ENCODE measurements around the gene EML1. TPM values are rescaled to one million over a fixed set of nuclear protein-coding genes. Genes with fewer than 3 reads are reported as not detected.
A peak's percentile ranks its signal among the peaks of the same experiment; 100 is the strongest.

The EML1 gene
- total and polyA plus RNA-seq, 2 experiments from 2014 or later: 22.9 to 31.9 TPM

DNA sequence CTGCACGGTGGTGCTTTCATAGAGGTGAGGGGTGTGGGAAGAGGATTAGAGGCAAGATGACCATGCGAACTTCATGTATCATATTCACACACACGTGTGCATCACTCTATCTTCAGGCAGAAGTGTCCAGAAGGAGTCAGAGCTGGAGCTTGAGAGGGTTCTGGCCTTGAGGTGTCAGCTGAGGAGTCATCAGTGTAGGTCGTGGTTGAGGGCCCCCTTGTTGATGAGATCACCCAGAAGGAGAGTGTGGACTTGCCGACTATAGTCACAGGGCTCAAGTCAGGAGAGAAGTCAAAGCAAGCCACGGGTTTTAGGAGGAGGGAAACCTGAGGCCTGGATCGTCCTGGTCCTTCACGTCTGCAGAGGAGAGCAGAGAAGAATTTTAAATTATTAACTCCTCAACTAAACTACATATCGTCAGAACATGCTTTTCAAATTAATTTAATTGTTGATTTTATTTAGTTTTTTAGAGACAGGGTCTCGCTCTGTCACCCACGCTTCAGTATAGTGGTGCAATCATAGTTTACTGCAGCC lies 25.4 kb downstream of the EML1 start:
- H3K27ac ChIP-seq: no peak overlapping the region
- WGBS (ENCODE audit: low lambda C conversion rate, missing lambda C conversion rate): 83% methylated on average over 11 of the region's 11 CpGs
- TF ChIP-seq EZH2phosphoT487 (IDR thresholded peaks at IDR 0.05; ENCODE audit: low read depth, severe bottlenecking, unreplicated experiment) (no peak), EZH2 (IDR thresholded peaks at IDR 0.05; ENCODE audit: borderline replicate concordance) (no peak)
- TF ChIP-seq, protein P1, sequence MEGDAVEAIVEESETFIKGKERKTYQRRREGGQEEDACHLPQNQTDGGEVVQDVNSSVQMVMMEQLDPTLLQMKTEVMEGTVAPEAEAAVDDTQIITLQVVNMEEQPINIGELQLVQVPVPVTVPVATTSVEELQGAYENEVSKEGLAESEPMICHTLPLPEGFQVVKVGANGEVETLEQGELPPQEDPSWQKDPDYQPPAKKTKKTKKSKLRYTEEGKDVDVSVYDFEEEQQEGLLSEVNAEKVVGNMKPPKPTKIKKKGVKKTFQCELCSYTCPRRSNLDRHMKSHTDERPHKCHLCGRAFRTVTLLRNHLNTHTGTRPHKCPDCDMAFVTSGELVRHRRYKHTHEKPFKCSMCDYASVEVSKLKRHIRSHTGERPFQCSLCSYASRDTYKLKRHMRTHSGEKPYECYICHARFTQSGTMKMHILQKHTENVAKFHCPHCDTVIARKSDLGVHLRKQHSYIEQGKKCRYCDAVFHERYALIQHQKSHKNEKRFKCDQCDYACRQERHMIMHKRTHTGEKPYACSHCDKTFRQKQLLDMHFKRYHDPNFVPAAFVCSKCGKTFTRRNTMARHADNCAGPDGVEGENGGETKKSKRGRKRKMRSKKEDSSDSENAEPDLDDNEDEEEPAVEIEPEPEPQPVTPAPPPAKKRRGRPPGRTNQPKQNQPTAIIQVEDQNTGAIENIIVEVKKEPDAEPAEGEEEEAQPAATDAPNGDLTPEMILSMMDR (IDR thresholded peaks at IDR 0.05; ENCODE audit: poor library complexity): no peak

GRCh38 chr14:99819514-99819913 lies 26.3 kb downstream of the EML1 start:
- Histone ChIP-seq H3K4me2 (peak overlapping the region; percentile 44), H3K36me3 (replicated peaks; ENCODE audit: insufficient read depth, low read depth) (no peaks in the 10 kb centered on the region), H2AFZ (no peak overlapping the region), H3K4me3 (no peak overlapping the region), H4K20me1 (ENCODE audit: insufficient read depth, poor library complexity, severe bottlenecking) (no peaks in the 10 kb centered on the region), H3K4me1 (ENCODE audit: insufficient read depth) (peaks cover 14% of the 10 kb centered on the region), H3K9me2 (replicated peaks; ENCODE audit: insufficient read depth) (no peaks in the 10 kb centered on the region), H3K79me2 (peaks cover 62% of the 10 kb centered on the region), H3K27ac (peak overlapping the region; percentile 15), H3K9me3 (ENCODE audit: low read depth) (no peaks in the 10 kb centered on the region), H3K27me3 (no peaks in the 10 kb centered on the region)
- TF ChIP-seq, protein P1 (IDR thresholded peaks at IDR 0.05; ENCODE audit: poor library complexity): no peak
- TF ChIP-seq EZH2phosphoT487 (IDR thresholded peaks at IDR 0.05; ENCODE audit: low read depth, severe bottlenecking, unreplicated experiment): no peak
- TF ChIP-seq EZH2 (IDR thresholded peaks at IDR 0.05; ENCODE audit: borderline replicate concordance): no peak
- WGBS (ENCODE audit: low lambda C conversion rate, missing lambda C conversion rate): 66% methylated on average over 15 of the region's 15 CpGs
- DNase-seq (ENCODE audit: low spot score): no peak

More for the DNA sequence above, 25.4 kb downstream of the EML1 start:
- no peak overlapping the region for H3K4me2 ChIP-seq
- no peaks in the 10 kb centered on the region for H4K20me1 ChIP-seq (ENCODE audit: insufficient read depth, poor library complexity, severe bottlenecking)
- no peaks in the 10 kb centered on the region for H3K27me3 ChIP-seq
- no peaks in the 10 kb centered on the region for H3K9me3 ChIP-seq (ENCODE audit: low read depth)
- no peak overlapping the region for H2AFZ ChIP-seq
- DNase-seq (ENCODE audit: low spot score): no peak
- H3K4me1 ChIP-seq (ENCODE audit: insufficient read depth): peaks cover 14% of the 10 kb centered on the region
- H3K9me2 ChIP-seq (replicated peaks; ENCODE audit: insufficient read depth): no peaks in the 10 kb centered on the region
- H3K79me2 ChIP-seq: peaks cover 63% of the 10 kb centered on the region
- H3K4me3 ChIP-seq: no peak overlapping the region
- no peaks in the 10 kb centered on the region for H3K36me3 ChIP-seq (replicated peaks; ENCODE audit: insufficient read depth, low read depth)

- no peaks in the 10 kb centered on the region for H3K9me3 ChIP-seq (ENCODE audit: low read depth)
- H3K27me3 ChIP-seq: no peaks in the 10 kb centered on the region
- no peaks in the 10 kb centered on the region for H3K36me3 ChIP-seq (replicated peaks; ENCODE audit: insufficient read depth, low read depth)
- no peaks in the 10 kb centered on the region for H4K20me1 ChIP-seq (ENCODE audit: insufficient read depth, poor library complexity, severe bottlenecking)
- peaks cover 14% of the 10 kb centered on the region for H3K4me1 ChIP-seq (ENCODE audit: insufficient read depth)
- no peak overlapping the region for H3K4me3 ChIP-seq
- no peak for TF ChIP-seq EZH2phosphoT487 (IDR thresholded peaks at IDR 0.05; ENCODE audit: low read depth, severe bottlenecking, unreplicated experiment)
- no peak for TF ChIP-seq EZH2 (IDR thresholded peaks at IDR 0.05; ENCODE audit: borderline replicate concordance)
- TF ChIP-seq, protein P1 (IDR thresholded peaks at IDR 0.05; ENCODE audit: poor library complexity): no peak
- H3K79me2 ChIP-seq: peaks cover 64% of the 10 kb centered on the region
- no peak overlapping the region for H3K27ac ChIP-seq
- no peak overlapping the region for H3K4me2 ChIP-seq
- DNase-seq (ENCODE audit: low spot score): no peak
- no peaks in the 10 kb centered on the region for H3K9me2 ChIP-seq (replicated peaks; ENCODE audit: insufficient read depth)
- no peak overlapping the region for H2AFZ ChIP-seq
- WGBS (ENCODE audit: low lambda C conversion rate, missing lambda C conversion rate): 95% methylated on average over 10 of the region's 10 CpGs
Measured at GRCh38 chr14:99820702-99821331, 27.6 kb downstream of the EML1 start.

Data from hepatocyte (in vitro differentiated cells).